Myocyte (in vitro differentiated cells): ENCODE results near the gene PTPRF. TPM values are rescaled to one million over a fixed set of nuclear protein-coding genes. Genes with fewer than 3 reads are reported as not detected.
A peak's percentile ranks its signal among the peaks of the same experiment; 100 is the strongest.

Experiments used
- DNase-seq: peaks from one replicate; pipeline ENCODE4 v3.0.0-alpha.2; 2012; ENCODE audit warnings: low read depth
- total RNA-seq: library from RNA; depleted of rRNA; stranded (reverse); fragments of >200 nt; gene quantifications from 2 replicates; pipeline ENCODE4 v1.2.3, GENCODE V29; 2014

PTPRF gene
- total RNA-seq, 1 donor from 2014 or later, result 7.8 TPM

GRCh38 chr1:43573066-43573800, 42.5 kb downstream of the PTPRF start:
- DNase-seq, result no peak

GRCh38 chr1:43576521-43576920, 45.8 kb downstream of the PTPRF start:
- no peak for DNase-seq

GRCh38 chr1:43577655-43578542, 47.2 kb downstream of the PTPRF start:
- no peak for DNase-seq

GRCh38 chr1:43580039-43580438, 49.4 kb downstream of the PTPRF start:
- DNase-seq, result no peak

GRCh38 chr1:43582162-43582566, 51.5 kb downstream of the PTPRF start:
- peak; percentile 95 for DNase-seq

GRCh38 chr1:43583058-43583457, 52.4 kb downstream of the PTPRF start:
- DNase-seq, result no peak

- no peak for DNase-seq
Observed at GRCh38 chr1:43584204-43584603, 53.5 kb downstream of the PTPRF start.

GRCh38 chr1:43585557-43585956, 54.9 kb downstream of the PTPRF start:
- DNase-seq, result no peak

- DNase-seq, result peak; percentile 78
Observed at GRCh38 chr1:43586136-43586731, 55.6 kb downstream of the PTPRF start.

- DNase-seq, result peak; percentile 61
Observed at GRCh38 chr1:43587001-43587400, 56.3 kb downstream of the PTPRF start.

- peak; percentile 93 for DNase-seq
Observed at GRCh38 chr1:43587594-43587993, 56.9 kb downstream of the PTPRF start.

GRCh38 chr1:43588592-43588991, 57.9 kb downstream of the PTPRF start:
- no peak for DNase-seq

GRCh38 chr1:43590388-43590925, 59.8 kb downstream of the PTPRF start:
- no peak for DNase-seq

- DNase-seq, result no peak
Observed at GRCh38 chr1:43591181-43591580, 60.5 kb downstream of the PTPRF start.

- DNase-seq, result peak; percentile 94
Observed at GRCh38 chr1:43592051-43592665, 61.5 kb downstream of the PTPRF start.

GRCh38 chr1:43592974-43593683, 62.4 kb downstream of the PTPRF start:
- peak; percentile 61 for DNase-seq

- DNase-seq, result no peak
Observed at GRCh38 chr1:43596579-43596978, 65.9 kb downstream of the PTPRF start.

- no peak for DNase-seq
Observed at GRCh38 chr1:43597028-43597427, 66.3 kb downstream of the PTPRF start.

- no peak for DNase-seq
Observed at GRCh38 chr1:43597721-43598120, 67.0 kb downstream of the PTPRF start.

GRCh38 chr1:43598622-43599021, 67.9 kb downstream of the PTPRF start:
- DNase-seq, result no peak
